Esophagus muscularis mucosa (tissue), 4 donors: ENCODE data around the gene SPRR4. TPM values are rescaled to one million over a fixed set of nuclear protein-coding genes. Genes with fewer than 3 reads are reported as not detected.

Source experiments
- DNase-seq: peaks from one replicate; pipeline ENCODE4 v3.0.0-alpha.2; 2017; ENCODE audit errors: extremely low spot score
- H3K27ac ChIP-seq, 4 donors: fragments of 200-600 bp; sonication (generic); replicated peaks in 1 of 4; 1 replicate in 3 of 4; 2 replicates in 1 of 4; pipeline ENCODE4 v1.5.1; 2016 to 2019; ENCODE audit warnings: mild to moderate bottlenecking in 1 of 4
- H3K27me3 ChIP-seq, 4 donors: fragments of 200-600 bp; sonication (generic); one replicate each; pipeline versions ENCODE4 v1.5.1 to v1.6.0; 2016 to 2019
- H3K36me3 ChIP-seq, 4 donors: fragments of 200-600 bp; sonication (generic); one replicate each; pipeline ENCODE4 v1.5.1; 2016 to 2019
- H3K4me1 ChIP-seq, 4 donors: fragments of 200-600 bp; sonication (generic); one replicate each; pipeline ENCODE4 v1.5.1; 2016 to 2019
- H3K4me3 ChIP-seq, 4 donors: fragments of 200-600 bp; sonication (generic); 1 replicate in 2 of 4; 2 replicates in 2 of 4; pipeline ENCODE4 v1.5.1; 2016 to 2019; ENCODE audit warnings: mild to moderate bottlenecking in 4 of 4, moderate library complexity in 1 of 4
- H3K9me3 ChIP-seq, 4 donors: fragments of 200-600 bp; sonication (generic); 1 replicate in 3 of 4; 2 replicates in 1 of 4; pipeline ENCODE4 v1.5.1; 2016 to 2019
- EP300 ChIP-seq: sonication (generic); formaldehyde crosslinking; IDR thresholded peaks from one replicate; pipeline ENCODE4 v1.6.1; 2017; ENCODE audit warnings: antibody characterized with exemption
- POLR2A ChIP-seq: fragments of 450-650 bp; IDR thresholded peaks from one replicate; pipeline ENCODE4 v1.6.1; 2017; ENCODE audit warnings: antibody characterized with exemption, moderate library complexity, mild to moderate bottlenecking, low read depth
- POLR2AphosphoS5 ChIP-seq, 2 donors: sonication (generic); formaldehyde crosslinking; IDR thresholded peaks; one replicate each; pipeline ENCODE4 v1.6.1; 2017; ENCODE audit warnings: antibody characterized with exemption in 2 of 2
- WGBS: methylation state at CpG from one replicate; pipeline ENCODE4 v1.1.5; 2018; 5-methylcytosine and 5-hydroxymethylcytosine counted together
- intact Hi-C: fragments of 100-400 bp; cut with DNase I; formaldehyde crosslinking; loops from one replicate; pipeline ENCODE4 v1.15.1; 2023
- total RNA-seq, 4 donors: library from RNA; depleted of rRNA; stranded (reverse); fragments of >200 nt; gene quantifications; one replicate each; pipeline versions ENCODE4 v1.1.0 to v1.2.1, GENCODE V29; 2016
- TF ChIP-seq, protein P1 (sequence below), 3 experiments: fragments of 200-600 bp in 2 of 3; fragments of 450-650 bp in 1 of 3; sonication (generic) in 2 of 3; IDR thresholded peaks; one replicate each; pipeline ENCODE4 v1.5.1; 2017 to 2019; ENCODE audit warnings: antibody characterized with exemption in 3 of 3, mild to moderate bottlenecking in 2 of 3, moderate library complexity in 1 of 3

Gene SPRR4
- total RNA-seq, 4 donors from 2014 or later = not detected

DNA sequence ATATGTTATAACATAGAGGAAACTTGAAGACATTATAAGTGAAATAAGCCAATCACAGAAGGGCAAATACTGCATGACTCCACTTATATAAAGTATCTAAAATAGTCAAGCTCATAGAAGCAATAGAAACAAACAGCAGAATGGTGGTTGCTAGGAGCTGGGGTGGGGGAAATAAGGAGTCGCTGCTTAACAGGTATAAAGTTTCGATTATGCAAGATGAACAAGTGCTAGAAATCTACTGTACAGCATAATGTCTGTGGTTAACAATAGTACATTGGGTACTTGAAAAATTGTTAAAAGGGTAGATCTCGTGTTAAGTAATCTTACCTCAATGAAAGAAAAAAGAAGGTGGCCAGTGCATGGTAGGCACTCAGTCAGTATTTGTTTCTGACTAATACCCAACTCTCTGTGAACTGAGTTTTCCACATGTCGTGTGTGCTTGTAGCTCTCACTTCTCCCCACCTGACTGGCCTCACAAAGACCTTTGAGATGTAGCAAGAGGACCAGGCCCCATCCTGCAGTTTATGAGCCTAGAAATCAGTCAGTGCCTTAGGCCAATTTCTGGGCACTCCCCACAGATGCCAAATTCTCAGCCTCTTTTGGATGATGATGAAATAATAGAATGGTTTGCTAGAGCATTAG lies 38.2 kb upstream of the SPRR4 start:
- H3K36me3 ChIP-seq = no peaks in the 10 kb centered on the region
- no peak for TF ChIP-seq POLR2A
- TF ChIP-seq, protein P1, sequence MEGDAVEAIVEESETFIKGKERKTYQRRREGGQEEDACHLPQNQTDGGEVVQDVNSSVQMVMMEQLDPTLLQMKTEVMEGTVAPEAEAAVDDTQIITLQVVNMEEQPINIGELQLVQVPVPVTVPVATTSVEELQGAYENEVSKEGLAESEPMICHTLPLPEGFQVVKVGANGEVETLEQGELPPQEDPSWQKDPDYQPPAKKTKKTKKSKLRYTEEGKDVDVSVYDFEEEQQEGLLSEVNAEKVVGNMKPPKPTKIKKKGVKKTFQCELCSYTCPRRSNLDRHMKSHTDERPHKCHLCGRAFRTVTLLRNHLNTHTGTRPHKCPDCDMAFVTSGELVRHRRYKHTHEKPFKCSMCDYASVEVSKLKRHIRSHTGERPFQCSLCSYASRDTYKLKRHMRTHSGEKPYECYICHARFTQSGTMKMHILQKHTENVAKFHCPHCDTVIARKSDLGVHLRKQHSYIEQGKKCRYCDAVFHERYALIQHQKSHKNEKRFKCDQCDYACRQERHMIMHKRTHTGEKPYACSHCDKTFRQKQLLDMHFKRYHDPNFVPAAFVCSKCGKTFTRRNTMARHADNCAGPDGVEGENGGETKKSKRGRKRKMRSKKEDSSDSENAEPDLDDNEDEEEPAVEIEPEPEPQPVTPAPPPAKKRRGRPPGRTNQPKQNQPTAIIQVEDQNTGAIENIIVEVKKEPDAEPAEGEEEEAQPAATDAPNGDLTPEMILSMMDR (IDR thresholded peaks at IDR 0.05) = no peak
- no peak for TF ChIP-seq EP300
- TF ChIP-seq POLR2AphosphoS5 (IDR thresholded peaks at IDR 0.05) = no peak
- H3K27ac ChIP-seq = no peak overlapping the region
- H3K4me3 ChIP-seq = no peak overlapping the region
- no peaks in the 10 kb centered on the region for H3K9me3 ChIP-seq
- peak; percentile 75 for DNase-seq
- intact Hi-C loops = no loop called here
- 87% methylated on average over 4 of the region's 4 CpGs for WGBS
- no peaks in the 10 kb centered on the region for H3K27me3 ChIP-seq
- H3K4me1 ChIP-seq = no peaks in the 10 kb centered on the region

DNA sequence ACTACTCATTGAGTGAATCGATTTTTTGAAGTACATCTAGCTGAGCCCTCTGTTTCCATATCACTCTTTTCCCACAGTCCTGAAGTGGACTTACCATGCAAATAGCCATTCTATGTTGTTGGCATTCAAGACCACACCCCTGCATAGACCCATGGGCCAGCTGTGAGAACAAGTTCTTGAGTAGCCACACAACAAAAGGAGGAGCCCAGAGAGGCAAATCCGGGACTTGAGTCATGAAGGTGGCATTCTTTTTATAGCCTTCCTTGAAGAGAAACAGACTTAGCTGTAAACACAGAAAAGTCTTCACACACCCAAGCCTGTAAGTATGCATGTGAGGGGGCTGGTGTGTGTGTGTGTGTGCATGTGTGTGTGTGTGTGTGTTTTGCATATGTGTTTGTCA lies 37.3 kb upstream of the SPRR4 start:
- no peaks in the 10 kb centered on the region for H3K27me3 ChIP-seq
- no peaks in the 10 kb centered on the region for H3K36me3 ChIP-seq
- no peak overlapping the region for H3K27ac ChIP-seq
- H3K9me3 ChIP-seq = no peaks in the 10 kb centered on the region
- no peak overlapping the region for H3K4me3 ChIP-seq
- TF ChIP-seq, protein P1 (IDR thresholded peaks at IDR 0.05) = no peak
- TF ChIP-seq EP300 = no peak
- TF ChIP-seq POLR2AphosphoS5 (IDR thresholded peaks at IDR 0.05) = no peak
- TF ChIP-seq POLR2A = no peak
- intact Hi-C loops = no loop called here
- 63% methylated on average over 2 of the region's 2 CpGs for WGBS
- peak; percentile 78 for DNase-seq
- H3K4me1 ChIP-seq = no peaks in the 10 kb centered on the region

DNA sequence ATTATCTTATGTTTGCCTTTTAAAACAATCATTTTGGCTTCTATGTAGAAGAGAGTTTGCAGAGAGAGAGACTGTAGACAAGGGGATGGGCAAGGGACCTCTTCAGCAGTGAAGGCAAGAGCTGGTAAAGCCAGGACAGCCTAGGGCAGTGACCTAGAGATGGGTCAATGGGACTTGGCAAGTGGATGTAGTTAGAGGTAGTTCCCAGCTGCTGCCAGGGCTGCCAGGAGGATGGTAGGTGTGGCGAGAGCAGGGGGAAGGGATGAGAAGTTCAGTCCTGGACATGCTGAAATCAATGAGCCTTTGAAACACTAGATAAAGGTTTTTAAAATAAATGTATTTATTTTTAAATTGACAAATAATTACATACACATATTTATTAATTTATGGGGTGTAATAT lies 29.8 kb upstream of the SPRR4 start:
- intact Hi-C loops = no loop called here
- H3K4me1 ChIP-seq = no peaks in the 10 kb centered on the region
- peak; percentile 80 for DNase-seq
- H3K4me3 ChIP-seq = no peak overlapping the region
- no peaks in the 10 kb centered on the region for H3K36me3 ChIP-seq
- no peak overlapping the region for H3K27ac ChIP-seq
- H3K9me3 ChIP-seq = no peaks in the 10 kb centered on the region
- TF ChIP-seq EP300 (no peak), POLR2A (no peak), POLR2AphosphoS5 (IDR thresholded peaks at IDR 0.05) (no peak)
- TF ChIP-seq, protein P1 (IDR thresholded peaks at IDR 0.05) = no peak
- no peaks in the 10 kb centered on the region for H3K27me3 ChIP-seq
- WGBS = 93% methylated on average over 1 of the region's 1 CpG

DNA sequence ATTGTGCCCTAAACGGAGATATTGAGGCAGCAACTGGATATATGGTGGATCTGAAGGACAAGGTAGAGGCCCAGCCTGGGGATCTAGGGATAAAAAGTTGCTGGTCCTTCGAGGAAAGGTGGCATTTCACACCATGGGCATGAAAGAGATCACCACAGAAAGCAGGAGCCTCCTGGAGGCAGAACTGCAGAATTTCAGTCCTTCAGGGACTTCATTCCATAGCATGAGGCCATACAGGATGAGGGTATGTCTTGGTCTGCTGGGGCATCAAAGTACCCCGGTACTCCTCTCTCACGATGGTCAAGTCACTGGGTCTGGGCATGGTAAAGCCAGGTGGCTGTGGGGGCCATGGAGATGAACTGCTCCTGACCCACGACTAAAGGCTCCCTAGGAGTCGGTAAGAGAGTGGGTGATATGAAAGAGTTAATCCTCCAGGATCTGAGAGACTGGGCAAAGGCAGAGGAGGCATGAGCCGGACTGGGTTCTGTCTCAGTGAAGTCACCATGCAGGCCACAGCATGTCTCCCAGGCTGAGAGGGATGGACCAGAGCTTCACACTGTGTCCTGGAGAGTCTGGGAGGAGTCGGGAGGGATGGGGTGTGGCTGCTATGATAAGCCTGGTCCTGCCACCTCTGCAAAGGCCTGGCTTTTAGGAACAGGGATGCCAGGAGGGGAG lies 29.3 kb upstream of the SPRR4 start:
- peak; percentile 77 for DNase-seq
- WGBS = 70% methylated on average over 7 of the region's 8 CpGs
- intact Hi-C loops = no loop called here

DNA sequence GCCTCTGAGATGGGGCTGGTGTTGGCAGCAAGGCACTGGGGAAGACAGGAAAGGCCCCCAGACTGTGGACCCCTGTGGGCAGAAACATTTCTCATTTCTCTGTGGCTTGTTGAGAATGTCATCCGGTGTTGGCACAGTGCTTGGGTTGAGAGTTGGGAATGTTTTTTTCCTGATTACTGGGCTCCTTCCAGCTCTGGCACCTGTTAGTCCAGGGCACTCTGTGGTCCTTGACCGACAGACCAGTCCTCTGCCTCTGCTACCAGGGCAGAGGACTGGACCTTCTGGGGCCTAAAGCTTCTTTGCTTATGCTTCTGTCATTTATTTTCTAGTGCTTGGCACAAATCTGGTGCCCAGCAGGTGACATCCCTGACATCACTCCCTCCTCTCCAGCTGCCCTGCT lies 28.3 kb upstream of the SPRR4 start:
- no peaks in the 10 kb centered on the region for H3K4me1 ChIP-seq
- no peak for TF ChIP-seq POLR2A
- TF ChIP-seq, protein P1 (IDR thresholded peaks at IDR 0.05) = no peak
- H3K27me3 ChIP-seq = no peaks in the 10 kb centered on the region
- 89% methylated on average over 2 of the region's 2 CpGs for WGBS
- H3K36me3 ChIP-seq = no peaks in the 10 kb centered on the region
- DNase-seq = peak; percentile 50
- H3K27ac ChIP-seq = no peak overlapping the region
- intact Hi-C loops = no loop called here
- no peak overlapping the region for H3K4me3 ChIP-seq
- no peaks in the 10 kb centered on the region for H3K9me3 ChIP-seq

More for the DNA sequence above, 29.3 kb upstream of the SPRR4 start:
- Histone ChIP-seq H3K9me3 (no peaks in the 10 kb centered on the region), H3K4me3 (no peak overlapping the region), H3K36me3 (no peaks in the 10 kb centered on the region), H3K4me1 (no peaks in the 10 kb centered on the region), H3K27ac (no peak overlapping the region), H3K27me3 (no peaks in the 10 kb centered on the region)
- no peak for TF ChIP-seq POLR2A
